CD4-positive, alpha-beta memory T cell (primary cell): ENCODE data around the gene GOT1. TPM values are rescaled to one million over a fixed set of nuclear protein-coding genes. Genes with fewer than 3 reads are reported as not detected.

ENCODE experiments used
- CTCF ChIA-PET: fragments of 350-600 bp; sonication (Branson Sonifier 250); formaldehyde crosslinking; loops from one replicate; lab custom pipeline; 2021; ENCODE audit warnings: inconsistent platforms; ENCODE audit not compliant: partially characterized antibody; lab: Charles Lee
- POLR2A ChIA-PET: fragments of 350-600 bp; sonication (Branson Sonifier 250); formaldehyde crosslinking; loops from one replicate; lab custom pipeline; 2021; ENCODE audit not compliant: partially characterized antibody; lab: Charles Lee
- DNase-seq, 5 donors: peaks; one replicate each; pipeline versions ENCODE4 v3.0.0 to v3.0.0-alpha.2; 2020 to 2022; ENCODE audit warnings: mixed read lengths in 1 of 5
- H3K27ac ChIP-seq: one replicate; pipeline ENCODE4 v1.7.0; 2013; ENCODE audit warnings: low read depth, low read length
- H3K27me3 ChIP-seq: 2 replicates; pipeline ENCODE4 v1.7.0; 2013; ENCODE audit warnings: mild to moderate bottlenecking, low read length, moderate library complexity; ENCODE audit not compliant: insufficient read depth
- H3K36me3 ChIP-seq: 2 replicates; pipeline ENCODE4 v1.7.0; 2013; ENCODE audit warnings: mild to moderate bottlenecking, low read length, moderate library complexity; ENCODE audit not compliant: insufficient read depth
- H3K4me1 ChIP-seq: 2 replicates; pipeline ENCODE4 v1.7.0; 2013; ENCODE audit warnings: mild to moderate bottlenecking, low read length, moderate library complexity; ENCODE audit not compliant: insufficient read depth
- H3K4me3 ChIP-seq, 2 donors: one replicate each; pipeline ENCODE4 v1.7.0; 2013; ENCODE audit warnings: low read length in 2 of 2, mild to moderate bottlenecking in 1 of 2
- H3K9me3 ChIP-seq, 2 donors: one replicate each; pipeline ENCODE4 v1.7.0; 2013; ENCODE audit warnings: low read length in 2 of 2, control low read depth in 1 of 2; ENCODE audit not compliant: control insufficient read depth in 1 of 2
- H3K27ac Mint-ChIP-seq, 7 donors: one replicate each; pipeline ENCODE4 v1.8.0; 2020 to 2021; ENCODE audit warnings: mixed read lengths in 7 of 7, mild to moderate bottlenecking in 6 of 7, inconsistent platforms in 3 of 7, moderate library complexity in 3 of 7
- H3K27me3 Mint-ChIP-seq, 2 donors: one replicate each; pipeline ENCODE4 v1.8.0; 2020 to 2021; ENCODE audit warnings: mixed read lengths in 2 of 2
- H3K36me3 Mint-ChIP-seq, 2 donors: one replicate each; pipeline ENCODE4 v1.8.0; 2020 to 2021; ENCODE audit warnings: mixed read lengths in 2 of 2, inconsistent platforms in 1 of 2, mild to moderate bottlenecking in 1 of 2
- H3K4me1 Mint-ChIP-seq, 4 donors: one replicate each; pipeline ENCODE4 v1.8.0; 2020 to 2021; ENCODE audit warnings: mixed read lengths in 4 of 4, mild to moderate bottlenecking in 1 of 4
- H3K4me3 Mint-ChIP-seq, 8 donors: one replicate each; pipeline ENCODE4 v1.8.0; 2020 to 2021; ENCODE audit warnings: mixed read lengths in 8 of 8, mild to moderate bottlenecking in 7 of 8, moderate library complexity in 6 of 8, inconsistent platforms in 3 of 8
- H3K9me3 Mint-ChIP-seq, 8 donors: one replicate each; pipeline ENCODE4 v1.8.0; 2020 to 2021; ENCODE audit warnings: mixed read lengths in 8 of 8, mild to moderate bottlenecking in 5 of 8, inconsistent platforms in 3 of 8, moderate library complexity in 1 of 8
- intact Hi-C: fragments of 100-400 bp; cut with micrococcal nuclease; formaldehyde crosslinking; loops from one replicate; pipeline ENCODE4 v1.15.1; 2023
- polyA plus RNA-seq, 2 donors: library from polyadenylated mRNA; unstranded; fragments of 300-500 nt; fragmentation: Illumina TruSeq; gene quantifications; one replicate each; pipeline ENCODE4 v1.2.3, GENCODE V29; 2021
- total RNA-seq, 2 experiments: library from RNA; stranded (reverse); gene quantifications; one replicate each; pipeline ENCODE4 v1.2.3, GENCODE V29; 2021

Gene GOT1
- total and polyA plus RNA-seq, 4 experiments from 2014 or later = 10.3 to 19.4 (median 14.6) TPM

GRCh38 chr10:99427566-99428190 is 2.7 kb downstream of the GOT1 start:
- Mint-ChIP-seq H3K4me3 (peak overlapping the region in 1 of 8 donors; percentile 7), H3K27ac (no peak overlapping the region), H3K4me1 (peaks cover 16 to 37% (median 28%) of the 10 kb centered on the region in 4 donors), H3K36me3 (peaks cover 9 to 18% of the 10 kb centered on the region in 2 donors), H3K27me3 (peaks cover 0 to 2% of the 10 kb centered on the region in 2 donors), H3K9me3 (no peaks in the 10 kb centered on the region)
- Histone ChIP-seq H3K36me3 (no peaks in the 10 kb centered on the region), H3K9me3 (no peaks in the 10 kb centered on the region), H3K4me1 (peaks cover 21% of the 10 kb centered on the region), H3K27ac (no peak overlapping the region), H3K27me3 (no peaks in the 10 kb centered on the region), H3K4me3 (no peak overlapping the region)
- no peak for DNase-seq
- CTCF ChIA-PET = interaction anchor here (0.7 kb wide), 1 partner anchor 9 kb away, joined by 3 read pairs; no protein-coding TSS in a partner anchor
- POLR2A ChIA-PET = no interaction called here
- intact Hi-C loops = no loop called here

GRCh38 chr10:99426689-99427088 is 3.7 kb downstream of the GOT1 start:
- Mint-ChIP-seq H3K4me1 (peaks cover 13 to 31% (median 23%) of the 10 kb centered on the region in 4 donors), H3K9me3 (no peaks in the 10 kb centered on the region), H3K4me3 (no peak overlapping the region), H3K27me3 (peaks cover 0 to 2% of the 10 kb centered on the region in 2 donors), H3K27ac (no peak overlapping the region), H3K36me3 (peaks cover 17 to 20% of the 10 kb centered on the region in 2 donors)
- POLR2A ChIA-PET = no interaction called here
- Histone ChIP-seq H3K9me3 (no peaks in the 10 kb centered on the region), H3K4me3 (no peak overlapping the region), H3K4me1 (peaks cover 15% of the 10 kb centered on the region), H3K36me3 (no peaks in the 10 kb centered on the region), H3K27me3 (no peaks in the 10 kb centered on the region), H3K27ac (no peak overlapping the region)
- intact Hi-C loops = no loop called here
- no peak for DNase-seq
- CTCF ChIA-PET = interaction anchor here (1.0 kb wide), 1 partner anchor 35 kb away, joined by 3 read pairs; no protein-coding TSS in a partner anchor

GRCh38 chr10:99425204-99425603 is 5.2 kb downstream of the GOT1 start:
- H3K27me3 Mint-ChIP-seq = no peaks in the 10 kb centered on the region
- H3K27ac ChIP-seq = no peak overlapping the region
- no peak overlapping the region for H3K27ac Mint-ChIP-seq
- ChIA-PET CTCF (interaction anchor here (3.3 kb wide), 1 partner anchor 11 kb away, joined by 21 read pairs; no protein-coding TSS in a partner anchor), POLR2A (no interaction called here)
- peaks cover 11% of the 10 kb centered on the region for H3K4me1 ChIP-seq
- H3K4me3 ChIP-seq = no peak overlapping the region
- no peaks in the 10 kb centered on the region for H3K9me3 Mint-ChIP-seq
- intact Hi-C loops = no loop called here
- H3K36me3 Mint-ChIP-seq = peaks cover 17 to 25% of the 10 kb centered on the region in 2 donors
- H3K36me3 ChIP-seq = no peaks in the 10 kb centered on the region
- no peaks in the 10 kb centered on the region for H3K9me3 ChIP-seq
- H3K4me1 Mint-ChIP-seq = peaks cover 11 to 16% (median 13%) of the 10 kb centered on the region in 4 donors
- no peaks in the 10 kb centered on the region for H3K27me3 ChIP-seq
- DNase-seq = no peak
- no peak overlapping the region for H3K4me3 Mint-ChIP-seq

- no peak overlapping the region for H3K4me3 Mint-ChIP-seq
These were observed 5.8 kb downstream of the GOT1 start for GRCh38 chr10:99424656-99425055.

GRCh38 chr10:99422529-99423096 is 7.8 kb downstream of the GOT1 start:
- no peak overlapping the region for H3K4me3 ChIP-seq
- Mint-ChIP-seq H3K4me3 (no peak overlapping the region), H3K4me1 (peaks cover 0 to 5% (median 2%) of the 10 kb centered on the region in 4 donors), H3K27ac (no peak overlapping the region), H3K36me3 (peaks cover 39 to 50% of the 10 kb centered on the region in 2 donors), H3K27me3 (no peaks in the 10 kb centered on the region), H3K9me3 (peaks cover 0 to 2% (median 0%) of the 10 kb centered on the region in 8 donors)
- H3K27ac ChIP-seq = no peak overlapping the region
- intact Hi-C loops = no loop called here
- no peak for DNase-seq
- peaks cover 7% of the 10 kb centered on the region for H3K36me3 ChIP-seq
- no peaks in the 10 kb centered on the region for H3K4me1 ChIP-seq
- CTCF ChIA-PET = no interaction called here
- POLR2A ChIA-PET = no interaction called here
- H3K27me3 ChIP-seq = no peaks in the 10 kb centered on the region
- no peaks in the 10 kb centered on the region for H3K9me3 ChIP-seq

More at GRCh38 chr10:99424656-99425055, 5.8 kb downstream of the GOT1 start:
- no peak overlapping the region for H3K4me3 ChIP-seq
- ChIA-PET CTCF (interaction anchor here (3.3 kb wide), 1 partner anchor 11 kb away, joined by 21 read pairs; no protein-coding TSS in a partner anchor), POLR2A (no interaction called here)
- no peak overlapping the region for H3K27ac ChIP-seq
- DNase-seq = no peak
- H3K36me3 Mint-ChIP-seq = peaks cover 23 to 31% of the 10 kb centered on the region in 2 donors
- peaks cover 2% of the 10 kb centered on the region for H3K36me3 ChIP-seq
- H3K4me1 Mint-ChIP-seq = peaks cover 7 to 11% (median 9%) of the 10 kb centered on the region in 4 donors
- H3K9me3 ChIP-seq = no peaks in the 10 kb centered on the region
- intact Hi-C loops = no loop called here
- H3K27ac Mint-ChIP-seq = peak overlapping the region in 1 of 7 donors; percentile 9
- no peaks in the 10 kb centered on the region for H3K27me3 Mint-ChIP-seq
- no peaks in the 10 kb centered on the region for H3K27me3 ChIP-seq
- no peaks in the 10 kb centered on the region for H3K9me3 Mint-ChIP-seq
- peaks cover 7% of the 10 kb centered on the region for H3K4me1 ChIP-seq

GRCh38 chr10:99421233-99421739 is 9.1 kb downstream of the GOT1 start:
- H3K27me3 ChIP-seq = no peaks in the 10 kb centered on the region
- H3K36me3 Mint-ChIP-seq = peaks cover 45 to 57% of the 10 kb centered on the region in 2 donors
- peaks cover 0 to 6% (median 4%) of the 10 kb centered on the region in 4 donors for H3K4me1 Mint-ChIP-seq
- H3K27ac Mint-ChIP-seq = no peak overlapping the region
- no peaks in the 10 kb centered on the region for H3K27me3 Mint-ChIP-seq
- H3K4me3 Mint-ChIP-seq = no peak overlapping the region
- no peak overlapping the region for H3K27ac ChIP-seq
- ChIA-PET POLR2A (no interaction called here), CTCF (no interaction called here)
- peaks cover 7% of the 10 kb centered on the region for H3K36me3 ChIP-seq
- peaks cover 0 to 2% (median 0%) of the 10 kb centered on the region in 8 donors for H3K9me3 Mint-ChIP-seq
- H3K4me1 ChIP-seq = no peaks in the 10 kb centered on the region
- DNase-seq = no peak
- no peak overlapping the region for H3K4me3 ChIP-seq
- intact Hi-C loops = no loop called here
- H3K9me3 ChIP-seq = no peaks in the 10 kb centered on the region

- Histone ChIP-seq H3K9me3 (no peaks in the 10 kb centered on the region), H3K27me3 (no peaks in the 10 kb centered on the region), H3K4me3 (no peak overlapping the region), H3K27ac (no peak overlapping the region), H3K4me1 (no peaks in the 10 kb centered on the region), H3K36me3 (peaks cover 7% of the 10 kb centered on the region)
- H3K4me3 Mint-ChIP-seq = no peak overlapping the region
- H3K27ac Mint-ChIP-seq = no peak overlapping the region
- H3K36me3 Mint-ChIP-seq = peaks cover 47 to 61% of the 10 kb centered on the region in 2 donors
- intact Hi-C loops = no loop called here
- H3K27me3 Mint-ChIP-seq = no peaks in the 10 kb centered on the region
- CTCF ChIA-PET = interaction anchor here (1.4 to 2.2 kb wide), 2 partner anchors 16 to 27 kb away, joined by 4 to 5 read pairs; no protein-coding TSS in a partner anchor
- DNase-seq = no peak
- POLR2A ChIA-PET = no interaction called here
- H3K9me3 Mint-ChIP-seq = peaks cover 0 to 2% (median 0%) of the 10 kb centered on the region in 8 donors
- peaks cover under 1 to 16% (median 6%) of the 10 kb centered on the region in 4 donors for H3K4me1 Mint-ChIP-seq
These were observed 10.7 kb downstream of the GOT1 start for GRCh38 chr10:99419688-99420087.
